Measurements from ENCODE around the gene TMEM258.

TMEM258 gene

DNA sequence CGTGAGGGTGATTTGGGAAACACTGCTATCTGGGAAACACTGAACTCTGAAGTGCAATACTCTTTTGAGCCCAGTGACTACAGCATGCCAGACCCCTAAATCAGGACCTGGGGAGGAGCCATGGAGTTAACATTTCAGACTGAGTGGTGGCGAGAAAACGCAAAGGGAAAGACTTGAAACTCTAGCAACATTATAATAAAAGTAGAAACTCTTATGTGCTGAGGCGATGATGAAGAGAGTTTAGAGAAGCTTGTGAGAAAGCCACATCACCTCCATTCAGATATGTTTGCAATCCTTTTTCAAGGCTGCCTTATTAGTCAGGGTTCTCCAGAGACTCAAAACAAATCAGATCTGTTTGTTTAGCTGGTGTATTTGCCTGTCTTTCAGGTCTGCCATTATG, 2.2 kb upstream of the TMEM258 start:
- no peak for DNase-seq

GRCh38 chr11:61793829-61794204, 1.4 kb upstream of the TMEM258 start:
- no peak for DNase-seq

DNA sequence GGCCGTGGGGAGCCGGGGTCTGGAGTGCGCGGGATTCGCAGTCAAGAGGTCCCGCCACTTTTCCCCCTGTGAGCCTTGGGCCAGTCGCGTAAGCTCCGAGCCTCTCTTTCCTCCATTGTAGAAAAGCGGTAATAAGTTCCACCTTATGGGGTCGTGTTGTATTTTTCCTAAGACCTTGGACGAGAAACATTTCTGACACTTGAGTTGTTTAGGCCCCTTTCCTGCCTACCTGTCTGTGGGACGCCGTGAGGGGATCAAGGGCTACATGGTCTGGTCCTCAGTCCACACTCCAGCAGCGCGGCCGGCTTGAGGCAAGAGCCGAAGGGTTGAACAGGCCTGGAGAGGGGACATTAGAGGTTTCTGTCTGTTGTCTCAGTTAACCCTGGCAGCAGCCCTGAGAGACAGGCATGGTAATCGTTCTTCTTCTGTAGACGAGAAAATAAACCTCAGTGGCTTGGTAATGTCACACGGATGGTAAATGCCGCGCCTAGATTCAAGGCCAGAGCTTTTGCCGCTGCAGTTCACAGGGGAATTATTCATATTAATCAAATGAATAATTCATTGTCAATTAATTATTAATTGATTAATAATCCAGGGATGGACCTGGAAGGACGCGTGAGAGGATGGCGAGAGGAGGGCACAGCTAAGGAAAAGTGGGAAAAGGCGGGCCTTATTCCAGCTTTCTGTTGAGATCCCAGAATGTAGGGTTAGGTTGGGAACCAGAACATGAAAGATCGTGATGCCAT, 857 bp upstream of the TMEM258 start:
- DNase-seq, result no peak

DNA sequence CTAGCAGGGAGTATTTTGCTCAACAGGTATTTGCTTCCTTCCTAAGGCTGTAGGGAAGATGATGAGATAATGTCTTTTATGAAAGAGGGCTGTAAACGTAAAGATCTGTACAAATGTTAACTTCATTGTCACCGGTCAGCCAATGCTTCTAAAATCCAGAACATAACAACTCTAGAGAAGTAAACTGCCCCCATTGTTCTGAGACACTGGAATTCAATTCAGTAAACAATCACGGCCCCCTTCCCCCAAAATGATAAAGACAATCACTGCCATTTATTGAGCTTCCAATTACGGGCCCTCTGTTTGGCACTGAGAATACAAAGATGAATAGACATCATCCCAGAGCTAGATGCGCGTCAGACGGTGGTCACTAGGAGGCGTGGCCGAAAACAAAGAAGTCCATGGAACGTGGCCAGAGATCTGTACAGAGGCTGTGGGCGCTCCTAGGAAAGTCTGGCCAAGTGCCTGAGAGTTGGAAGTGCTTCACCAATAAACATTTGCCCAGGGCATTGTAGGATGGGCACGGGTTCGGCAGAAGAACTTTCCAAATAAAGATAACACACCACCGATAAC, 576 bp downstream of the TMEM258 start:
- no peak for DNase-seq

DNA sequence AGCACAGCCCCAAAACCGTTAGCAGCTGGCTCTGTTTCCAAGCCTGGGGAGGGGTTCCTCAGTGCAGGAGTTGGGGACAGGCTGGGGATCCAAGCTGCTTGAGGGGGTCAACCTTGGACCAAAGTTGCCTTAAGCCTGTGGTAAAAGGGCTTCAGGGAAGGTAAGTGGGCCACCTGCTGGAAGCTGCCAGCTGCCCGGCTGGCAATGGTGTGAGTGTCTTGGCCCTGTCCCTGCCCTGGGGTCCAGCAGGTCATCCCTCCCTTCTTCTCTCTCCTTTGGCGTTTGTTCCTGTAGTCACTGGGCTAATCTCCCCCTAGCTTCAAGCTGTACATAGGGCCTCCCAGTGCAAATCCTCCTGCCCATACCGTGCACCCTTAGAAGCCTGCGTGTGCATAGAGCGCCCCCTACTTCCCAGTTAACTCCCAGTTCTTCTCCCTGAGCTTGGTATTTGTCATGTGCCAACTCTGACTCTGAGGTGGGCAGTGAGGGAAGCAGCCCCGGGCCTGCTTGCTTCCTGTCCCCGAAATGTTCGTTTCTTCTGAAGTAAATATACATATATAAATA, 4.4 kb downstream of the TMEM258 start:
- DNase-seq, result no peak

DNA sequence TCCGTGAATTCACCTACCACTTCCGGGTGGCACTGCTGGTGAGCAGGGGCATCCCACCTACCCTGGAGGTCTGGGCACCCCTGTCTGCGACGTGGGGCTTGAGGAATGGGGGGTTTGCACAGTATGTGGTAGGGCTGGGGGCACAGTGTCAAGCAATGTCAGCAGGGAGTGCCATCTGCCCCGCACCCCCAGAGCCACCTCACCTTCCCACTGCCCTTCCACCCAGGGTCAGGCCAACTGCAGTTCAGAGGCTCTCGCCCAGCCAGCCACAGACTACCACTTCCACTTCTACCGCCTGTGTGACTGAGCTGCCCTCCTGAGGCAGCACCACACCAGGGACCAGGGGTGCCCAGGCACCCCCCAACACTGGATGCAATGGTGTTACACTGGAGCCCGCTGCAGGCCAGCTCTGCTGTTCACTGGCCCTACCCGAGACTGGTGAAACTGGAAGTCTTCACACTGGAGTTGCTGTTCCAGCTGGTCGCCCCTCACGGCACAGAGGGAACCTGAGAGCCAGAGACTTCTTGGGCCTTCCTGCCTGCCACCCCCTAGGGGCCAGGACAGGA, 6.5 kb downstream of the TMEM258 start:
- no peak for DNase-seq

GRCh38 chr11:61784506-61784805, 7.9 kb downstream of the TMEM258 start:
- DNase-seq, result no peak

GRCh38 chr11:61783717-61784505, 8.5 kb downstream of the TMEM258 start:
- no peak for DNase-seq

DNA sequence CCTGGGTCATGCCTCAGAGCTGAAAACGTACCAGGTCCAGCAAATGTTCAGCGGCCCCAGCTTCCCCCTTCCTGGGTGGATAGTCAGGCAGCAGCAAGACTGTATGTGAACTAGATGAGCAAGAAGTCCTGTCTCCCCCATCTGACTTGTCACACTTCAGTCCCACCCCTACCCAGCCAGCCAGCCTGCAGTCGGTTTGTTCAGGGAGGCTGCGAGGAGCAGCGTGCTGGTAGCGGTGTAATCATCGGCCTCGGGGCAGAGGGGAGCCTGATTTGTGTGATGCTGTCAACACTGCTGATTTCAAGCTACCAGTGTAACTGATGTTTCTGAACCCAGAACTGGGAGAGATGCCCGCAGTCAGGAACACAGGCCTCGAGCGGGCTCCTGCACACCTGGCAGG, 9.6 kb downstream of the TMEM258 start:
- DNase-seq, result no peak

GRCh38 chr11:61782299-61782698, 10.1 kb downstream of the TMEM258 start:
- DNase-seq, result no peak

GRCh38 chr11:61781585-61781984, 10.8 kb downstream of the TMEM258 start:
- DNase-seq, result no peak

- DNase-seq, result no peak
Observed at GRCh38 chr11:61780581-61781162, 11.7 kb downstream of the TMEM258 start.

DNA sequence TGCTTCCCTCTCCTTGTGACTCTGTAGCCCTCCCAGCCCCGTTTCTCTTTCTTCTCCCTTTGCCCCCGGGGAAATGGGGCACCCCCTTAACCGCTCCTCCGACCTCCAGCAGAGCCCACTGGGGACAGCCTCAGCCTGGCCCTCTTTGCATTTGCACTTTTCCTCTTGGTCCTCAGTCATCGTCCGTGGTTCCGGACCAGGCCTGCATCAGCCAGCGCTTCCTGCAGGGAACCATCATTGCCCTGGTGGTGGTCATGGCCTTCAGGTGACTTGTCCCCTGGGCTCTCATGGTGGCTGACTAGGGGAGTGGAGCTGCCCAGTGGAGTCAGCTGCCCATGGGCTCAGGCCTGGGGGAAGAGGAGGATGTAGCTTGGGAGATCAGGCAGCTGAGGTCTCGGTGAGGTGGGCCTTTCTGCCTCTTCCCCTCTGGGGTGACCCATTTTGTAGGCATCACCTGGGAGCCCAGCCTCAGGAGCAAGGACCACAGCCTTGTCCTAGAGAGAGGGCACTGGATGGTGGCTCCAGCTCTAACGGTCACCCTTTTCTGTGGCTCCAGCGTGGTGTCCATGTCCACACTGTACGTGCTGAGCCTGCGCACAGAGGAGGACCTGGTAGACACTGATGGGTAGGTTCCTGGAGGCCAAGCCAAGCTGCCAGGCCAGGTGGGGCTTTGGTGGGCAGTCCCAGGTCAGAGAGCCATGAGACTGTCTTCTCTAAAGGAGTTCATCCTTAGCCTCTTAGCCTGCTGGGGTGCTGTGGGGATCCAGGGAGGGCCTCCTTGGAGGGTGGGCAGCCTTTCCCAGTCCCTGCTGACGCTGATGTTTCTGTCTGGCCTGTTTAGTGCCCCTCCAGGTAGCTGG, 12.5 kb downstream of the TMEM258 start:
- DNase-seq, result no peak

DNA sequence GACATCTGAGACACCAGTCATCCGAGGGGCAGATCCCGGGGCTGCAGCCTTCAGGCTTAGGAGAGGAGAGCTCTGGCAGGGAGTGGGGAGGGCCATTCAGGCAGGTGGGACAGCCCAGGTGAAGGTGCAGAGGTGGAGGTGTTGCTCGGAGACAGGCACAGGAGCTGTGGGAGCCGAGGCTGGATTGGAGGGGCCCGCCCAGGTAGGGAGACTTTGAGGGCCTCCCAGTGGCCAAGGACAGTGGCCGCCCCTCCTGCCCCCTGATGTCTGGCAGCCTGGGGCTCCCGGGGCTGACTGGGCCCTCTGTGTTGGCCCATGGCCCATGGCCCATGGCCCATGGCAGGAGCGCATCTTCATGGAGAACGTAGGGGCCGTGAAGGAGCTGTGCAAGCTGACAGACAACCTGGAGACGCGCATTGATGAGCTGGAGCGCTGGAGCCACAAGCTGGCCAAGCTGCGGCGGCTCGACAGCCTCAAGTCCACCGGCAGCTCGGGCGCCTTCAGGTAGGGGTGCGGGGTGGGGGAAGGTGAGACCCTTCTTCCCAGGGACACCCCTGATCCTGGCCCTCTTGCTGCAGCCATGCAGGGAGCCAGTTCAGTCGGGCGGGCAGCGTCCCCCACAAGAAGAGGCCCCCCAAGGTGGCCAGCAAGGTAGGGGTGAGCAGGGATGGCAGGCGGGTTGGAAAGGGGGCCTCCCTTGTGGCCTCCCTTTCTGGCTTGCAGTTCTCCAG, 13.3 kb downstream of the TMEM258 start:
- no peak for DNase-seq

GRCh38 chr11:61778357-61778886, 14.0 kb downstream of the TMEM258 start:
- no peak for DNase-seq

- DNase-seq, result peak; percentile 68
Observed at GRCh38 chr11:61777234-61778090, 14.9 kb downstream of the TMEM258 start.

DNA sequence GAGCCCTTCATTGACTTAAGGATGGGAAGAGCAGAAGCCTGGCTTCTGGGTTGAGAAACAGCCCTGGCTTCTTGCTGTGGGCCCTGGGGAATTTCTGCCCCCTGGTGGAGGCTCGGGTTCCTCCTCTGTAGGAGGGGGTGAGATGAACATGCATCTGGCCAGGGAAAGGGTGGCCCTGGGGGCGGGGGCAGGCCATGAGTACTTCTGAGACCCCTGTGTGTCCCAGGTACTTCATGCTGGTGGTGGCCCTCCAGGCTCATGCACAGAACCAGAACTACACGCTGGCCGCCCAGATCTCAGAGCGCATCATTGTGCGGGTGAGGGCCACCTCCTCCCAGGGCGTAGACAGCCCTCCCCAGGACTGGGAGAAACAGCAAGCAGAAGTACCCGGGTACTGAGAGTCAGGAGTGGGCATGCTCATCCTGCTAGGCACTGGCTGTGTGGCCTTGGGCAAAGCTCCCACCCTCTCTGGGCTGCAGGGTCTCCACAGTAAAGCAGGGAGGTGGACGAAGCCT, 15.8 kb downstream of the TMEM258 start:
- DNase-seq, result peak; percentile 37

DNA sequence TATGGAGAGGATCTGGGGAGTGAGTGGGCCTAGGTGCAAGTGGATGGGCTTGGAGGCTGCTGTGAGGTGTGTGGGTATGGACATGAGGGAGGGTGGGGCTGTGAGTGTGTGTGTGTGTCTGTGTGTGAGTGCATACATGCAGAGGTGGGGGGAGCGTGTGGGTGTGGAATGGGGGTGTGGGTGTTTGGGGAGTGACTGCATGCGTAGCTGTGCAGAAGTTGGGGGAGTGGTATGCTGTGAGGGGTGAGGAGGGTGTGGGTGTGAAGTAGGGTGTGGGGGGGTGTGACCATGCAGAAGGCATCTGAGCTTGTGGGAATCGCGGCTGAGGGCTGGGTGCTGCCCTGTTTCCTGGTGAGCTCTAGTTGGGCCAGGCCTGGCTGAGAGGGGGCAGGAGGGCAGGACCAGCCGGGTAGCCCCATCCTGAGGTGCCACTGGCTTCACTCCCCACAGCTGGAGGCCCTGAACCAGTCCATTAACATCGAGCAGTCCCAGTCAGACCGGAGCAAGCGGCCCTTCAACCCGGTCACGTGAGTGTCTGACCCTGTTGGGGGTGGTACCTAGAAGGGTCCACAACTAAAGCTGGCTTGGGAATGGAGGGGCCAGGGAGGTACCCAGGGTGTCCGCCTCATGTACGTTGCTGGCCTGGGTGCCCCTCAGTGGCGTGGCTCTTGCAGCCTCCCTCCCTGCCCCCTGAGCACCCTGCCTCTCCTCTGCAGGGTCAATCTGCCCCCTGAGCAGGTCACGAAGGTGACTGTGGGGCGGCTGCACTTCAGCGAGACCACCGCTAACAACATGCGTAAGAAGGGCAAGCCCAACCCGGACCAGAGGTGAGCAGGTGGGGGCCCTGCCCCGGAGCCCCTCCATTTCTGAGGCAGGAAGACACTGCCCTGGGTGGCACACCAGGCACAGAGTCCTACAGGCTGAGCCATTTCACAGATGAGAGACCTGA, 16.5 kb downstream of the TMEM258 start:
- DNase-seq, result no peak

DNA sequence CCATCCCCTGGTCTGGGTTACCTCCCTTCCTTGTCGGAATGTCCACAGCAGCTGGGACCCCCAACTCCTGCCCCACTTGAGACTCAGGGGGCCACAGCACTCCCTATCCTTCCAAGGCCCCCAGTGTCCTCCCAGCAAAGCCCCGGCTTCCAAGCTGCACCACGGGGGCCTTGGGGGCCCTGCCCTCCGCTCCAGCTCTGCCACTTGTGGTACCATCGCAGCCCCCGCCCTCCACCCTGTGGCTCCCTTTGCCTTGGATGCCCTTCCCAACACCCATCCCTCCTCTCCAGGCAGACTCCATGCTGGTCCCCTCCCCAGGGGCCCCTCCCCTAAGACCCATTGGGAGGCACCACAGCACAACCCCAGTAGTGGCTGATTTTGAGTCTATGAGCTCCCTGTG, 17.3 kb downstream of the TMEM258 start:
- no peak for DNase-seq

Measured in T-helper 9 cell (primary cell).